WTC11 (cell line): ENCODE measurements around the gene PRDM5.

Experiments
- CTCF ChIP-seq: fragments of 200-600 bp; IDR thresholded peaks from 2 replicates; pipeline ENCODE4 v1.8.0; 2022; ENCODE audit warnings: antibody characterized with exemption
- NFYB ChIP-seq: sonication (generic); formaldehyde crosslinking; conservative IDR thresholded peaks from 2 replicates; pipeline ENCODE4 v1.8.0; 2022; ENCODE audit warnings: low read depth, missing genetic modification reagents
- TCF7 ChIP-seq: sonication (generic); formaldehyde crosslinking; IDR thresholded peaks from 2 replicates; pipeline ENCODE4 v1.8.0; 2022; ENCODE audit warnings: mild to moderate bottlenecking, low read depth, missing genetic modification reagents, moderate library complexity
- ZBTB21 ChIP-seq: sonication (generic); formaldehyde crosslinking; IDR thresholded peaks from 2 replicates; pipeline ENCODE4 v1.8.1; 2023; ENCODE audit warnings: mild to moderate bottlenecking, missing genetic modification reagents, borderline replicate concordance
- ZNF263 ChIP-seq: sonication (generic); formaldehyde crosslinking; IDR thresholded peaks from 2 replicates; pipeline ENCODE4 v1.8.1; 2022; ENCODE audit warnings: low read depth, mild to moderate bottlenecking, moderate library complexity, missing genetic modification reagents
- TF ChIP-seq, protein P1 (sequence below): sonication (generic); formaldehyde crosslinking; IDR thresholded peaks from 2 replicates; pipeline ENCODE4 v1.8.0; 2022; ENCODE audit warnings: mild to moderate bottlenecking, missing genetic modification reagents

GRCh38 chr4:120691106-120691505 lies 231.4 kb downstream of the PRDM5 start:
- TF ChIP-seq ZBTB21 (CRISPR knock-in tag) (no peak), NFYB (CRISPR knock-in tag) (no peak), CTCF (no peak), ZNF263 (CRISPR knock-in tag) (no peak), TCF7 (CRISPR knock-in tag) (no peak)
- TF ChIP-seq, protein P1, sequence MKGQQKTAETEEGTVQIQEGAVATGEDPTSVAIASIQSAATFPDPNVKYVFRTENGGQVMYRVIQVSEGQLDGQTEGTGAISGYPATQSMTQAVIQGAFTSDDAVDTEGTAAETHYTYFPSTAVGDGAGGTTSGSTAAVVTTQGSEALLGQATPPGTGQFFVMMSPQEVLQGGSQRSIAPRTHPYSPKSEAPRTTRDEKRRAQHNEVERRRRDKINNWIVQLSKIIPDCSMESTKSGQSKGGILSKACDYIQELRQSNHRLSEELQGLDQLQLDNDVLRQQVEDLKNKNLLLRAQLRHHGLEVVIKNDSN (CRISPR knock-in tag) = no peak
